ENCODE data around the gene ZFAND4.
"Not testable (repeated sequence)": the region's sequence is repeated elsewhere in the genome, so short reads cannot be mapped to it uniquely, and the experiment has no call there.

DNA sequence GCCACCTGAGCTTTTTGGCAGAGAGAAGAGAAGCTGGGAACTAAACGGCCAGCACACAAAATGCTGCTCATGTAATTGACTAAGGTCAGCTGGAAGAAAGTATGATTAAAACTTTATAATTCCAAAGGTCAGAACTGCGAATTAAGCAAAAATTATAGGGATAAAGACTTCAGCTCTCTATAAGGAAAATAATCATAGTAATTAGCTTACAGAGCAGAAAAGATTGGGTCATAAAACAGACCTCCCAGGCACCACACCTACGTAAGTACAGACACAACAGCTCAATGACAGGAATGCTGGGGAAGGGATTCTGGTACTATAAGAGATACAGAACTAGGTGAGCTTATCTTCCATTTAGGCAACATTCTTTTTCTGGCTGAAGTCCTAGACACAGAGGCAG is 44.5 kb upstream of the ZFAND4 start:
- TF ChIP-seq EZH2 (IDR thresholded peaks at IDR 0.05; ENCODE audit: low read length, missing control alignments) = not testable (repeated sequence)
- TF ChIP-seq, protein P1, sequence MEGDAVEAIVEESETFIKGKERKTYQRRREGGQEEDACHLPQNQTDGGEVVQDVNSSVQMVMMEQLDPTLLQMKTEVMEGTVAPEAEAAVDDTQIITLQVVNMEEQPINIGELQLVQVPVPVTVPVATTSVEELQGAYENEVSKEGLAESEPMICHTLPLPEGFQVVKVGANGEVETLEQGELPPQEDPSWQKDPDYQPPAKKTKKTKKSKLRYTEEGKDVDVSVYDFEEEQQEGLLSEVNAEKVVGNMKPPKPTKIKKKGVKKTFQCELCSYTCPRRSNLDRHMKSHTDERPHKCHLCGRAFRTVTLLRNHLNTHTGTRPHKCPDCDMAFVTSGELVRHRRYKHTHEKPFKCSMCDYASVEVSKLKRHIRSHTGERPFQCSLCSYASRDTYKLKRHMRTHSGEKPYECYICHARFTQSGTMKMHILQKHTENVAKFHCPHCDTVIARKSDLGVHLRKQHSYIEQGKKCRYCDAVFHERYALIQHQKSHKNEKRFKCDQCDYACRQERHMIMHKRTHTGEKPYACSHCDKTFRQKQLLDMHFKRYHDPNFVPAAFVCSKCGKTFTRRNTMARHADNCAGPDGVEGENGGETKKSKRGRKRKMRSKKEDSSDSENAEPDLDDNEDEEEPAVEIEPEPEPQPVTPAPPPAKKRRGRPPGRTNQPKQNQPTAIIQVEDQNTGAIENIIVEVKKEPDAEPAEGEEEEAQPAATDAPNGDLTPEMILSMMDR (conservative IDR thresholded peaks at IDR 0.05 in 1 of 2, IDR thresholded peaks at IDR 0.05 in 1 of 2; ENCODE audit: low read depth in 1 of 2, low read length in 2 of 2) = not testable (repeated sequence)

Data from fibroblast of lung (primary cell).